DOHH2 (cell line): ENCODE measurements around the gene CENPC.

ENCODE experiments used
- H3F3A ChIP-seq: fragments of 200-600 bp; sonication (generic), shearing (Covaris generic); 2 replicates; pipeline ENCODE4 v1.6.0; 2016; ENCODE audit warnings: antibody characterized with exemption, mild to moderate bottlenecking; ENCODE audit not compliant: control insufficient read depth, insufficient read depth
- H3K27ac ChIP-seq: fragments of 200-600 bp; sonication (generic); 2 replicates; pipeline ENCODE4 v1.5.1; 2014; ENCODE audit warnings: low read depth, mild to moderate bottlenecking, low read length, moderate library complexity
- H3K27me3 ChIP-seq: fragments of 200-600 bp; sonication (generic); 2 replicates; pipeline ENCODE4 v1.6.1; 2014; ENCODE audit warnings: mild to moderate bottlenecking, low read length, mixed read lengths; ENCODE audit not compliant: control insufficient read depth
- H3K36me3 ChIP-seq: fragments of 200-600 bp; sonication (generic); 2 replicates; pipeline ENCODE4 v1.6.1; 2014; ENCODE audit warnings: mild to moderate bottlenecking, low read length, moderate library complexity, mixed read lengths; ENCODE audit not compliant: control insufficient read depth
- H3K4me1 ChIP-seq: fragments of 200-600 bp; sonication (generic); 2 replicates; pipeline ENCODE4 v1.6.1; 2014; ENCODE audit warnings: mild to moderate bottlenecking, low read length, mixed read lengths; ENCODE audit not compliant: control insufficient read depth
- H3K4me2 ChIP-seq: fragments of 200-600 bp; sonication (generic); 2 replicates; pipeline ENCODE4 v1.6.0; 2014; ENCODE audit warnings: mild to moderate bottlenecking, low read length, moderate library complexity
- H3K4me3 ChIP-seq: fragments of 200-600 bp; sonication (generic); 2 replicates; pipeline ENCODE4 v1.5.1; 2014; ENCODE audit warnings: mild to moderate bottlenecking, low read length, mixed read lengths
- H3K79me2 ChIP-seq: fragments of 200-600 bp; sonication (generic); 2 replicates; pipeline ENCODE4 v1.6.1; 2014; ENCODE audit warnings: mild to moderate bottlenecking, low read length, mixed read lengths; ENCODE audit not compliant: control insufficient read depth
- H3K9me2 ChIP-seq: fragments of 200-600 bp; sonication (generic); replicated peaks from 2 replicates; pipeline ENCODE4 v1.6.1; 2014; ENCODE audit warnings: mild to moderate bottlenecking, low read length, mixed read lengths; ENCODE audit not compliant: control insufficient read depth
- H3K9me3 ChIP-seq: fragments of 200-600 bp; sonication (generic); 2 replicates; pipeline ENCODE4 v1.6.1; 2014; ENCODE audit warnings: antibody characterized with exemption, low read length, mixed read lengths; ENCODE audit not compliant: control insufficient read depth, insufficient read depth
- H4K20me1 ChIP-seq: fragments of 200-600 bp; sonication (generic); 2 replicates; pipeline ENCODE4 v1.6.0; 2014; ENCODE audit warnings: low read depth, mild to moderate bottlenecking, antibody characterized with exemption, low read length, moderate library complexity; ENCODE audit not compliant: control insufficient read depth, insufficient read depth
- CTCF ChIP-seq: fragments of 200-600 bp; sonication (generic); IDR thresholded peaks from one replicate; pipeline ENCODE4 v1.5.1; 2014; ENCODE audit warnings: antibody characterized with exemption, mild to moderate bottlenecking, low read depth, low read length; ENCODE audit not compliant: poor library complexity, severe bottlenecking
- EZH2phosphoT487 ChIP-seq: fragments of 200-600 bp; sonication (generic); IDR thresholded peaks from 2 replicates; pipeline ENCODE4 v1.6.1; 2017; ENCODE audit warnings: borderline replicate concordance, mild to moderate bottlenecking, antibody characterized with exemption, low read length, moderate library complexity, mixed read lengths

CENPC gene

GRCh38 chr4:67580577-67580976, 35.3 kb upstream of the CENPC start:
- H3K9me2 ChIP-seq, result no peaks in the 10 kb centered on the region
- no peak overlapping the region for H3K4me3 ChIP-seq
- H3K9me3 ChIP-seq, result no peaks in the 10 kb centered on the region
- H3K27me3 ChIP-seq, result no peaks in the 10 kb centered on the region
- H3K36me3 ChIP-seq, result peaks cover 95% of the 10 kb centered on the region
- peaks cover 2% of the 10 kb centered on the region for H3F3A ChIP-seq
- no peak overlapping the region for H3K27ac ChIP-seq
- TF ChIP-seq CTCF (no peak), EZH2phosphoT487 (no peak)
- H4K20me1 ChIP-seq, result no peaks in the 10 kb centered on the region
- no peak overlapping the region for H3K4me2 ChIP-seq
- peaks cover 18% of the 10 kb centered on the region for H3K4me1 ChIP-seq
- peaks cover 29% of the 10 kb centered on the region for H3K79me2 ChIP-seq

GRCh38 chr4:67576538-67576937, 31.2 kb upstream of the CENPC start:
- peaks cover 85% of the 10 kb centered on the region for H3K36me3 ChIP-seq
- no peaks in the 10 kb centered on the region for H3K9me3 ChIP-seq
- H3K4me1 ChIP-seq, result peaks cover 58% of the 10 kb centered on the region
- H3K27me3 ChIP-seq, result no peaks in the 10 kb centered on the region
- H3F3A ChIP-seq, result peaks cover 37% of the 10 kb centered on the region
- TF ChIP-seq EZH2phosphoT487 (no peak), CTCF (no peak)
- peak overlapping the region; percentile 94 for H3K27ac ChIP-seq
- H3K79me2 ChIP-seq, result peaks cover 61% of the 10 kb centered on the region
- H3K9me2 ChIP-seq, result no peaks in the 10 kb centered on the region
- peak overlapping the region; percentile 82 for H3K4me2 ChIP-seq
- no peaks in the 10 kb centered on the region for H4K20me1 ChIP-seq
- peak overlapping the region; percentile 71 for H3K4me3 ChIP-seq

GRCh38 chr4:67576059-67576466, 30.8 kb upstream of the CENPC start:
- Histone ChIP-seq H3K9me2 (no peaks in the 10 kb centered on the region), H3K27ac (peak overlapping the region; percentile 94), H3K36me3 (peaks cover 85% of the 10 kb centered on the region), H4K20me1 (no peaks in the 10 kb centered on the region), H3K9me3 (no peaks in the 10 kb centered on the region), H3K4me1 (peaks cover 63% of the 10 kb centered on the region), H3K79me2 (peaks cover 66% of the 10 kb centered on the region), H3K4me2 (peak overlapping the region; percentile 82), H3K27me3 (no peaks in the 10 kb centered on the region), H3F3A (peaks cover 41% of the 10 kb centered on the region), H3K4me3 (peak overlapping the region; percentile 71)
- TF ChIP-seq CTCF (no peak), EZH2phosphoT487 (no peak)
